ENCODE results near the gene SMIM24.

GRCh38 chr19:3503036-3503572 is 22.8 kb upstream of the SMIM24 start:
- TF ChIP-seq CTCF (conservative IDR thresholded peaks at IDR 0.05; ENCODE audit: low read depth, low read length): no peak
- TF ChIP-seq EZH2 (IDR thresholded peaks at IDR 0.05; ENCODE audit: low read length, unreplicated experiment): no peak

Data from PC-3 (cell line).